GM19240 (cell line): Measurements from ENCODE around the gene PVALEF.

ENCODE experiments used
- DNase-seq: peaks from one replicate; pipeline ENCODE4 v3.0.0; 2011; ENCODE audit warnings: low spot score; ENCODE audit not compliant: insufficient read length

The PVALEF gene

DNA sequence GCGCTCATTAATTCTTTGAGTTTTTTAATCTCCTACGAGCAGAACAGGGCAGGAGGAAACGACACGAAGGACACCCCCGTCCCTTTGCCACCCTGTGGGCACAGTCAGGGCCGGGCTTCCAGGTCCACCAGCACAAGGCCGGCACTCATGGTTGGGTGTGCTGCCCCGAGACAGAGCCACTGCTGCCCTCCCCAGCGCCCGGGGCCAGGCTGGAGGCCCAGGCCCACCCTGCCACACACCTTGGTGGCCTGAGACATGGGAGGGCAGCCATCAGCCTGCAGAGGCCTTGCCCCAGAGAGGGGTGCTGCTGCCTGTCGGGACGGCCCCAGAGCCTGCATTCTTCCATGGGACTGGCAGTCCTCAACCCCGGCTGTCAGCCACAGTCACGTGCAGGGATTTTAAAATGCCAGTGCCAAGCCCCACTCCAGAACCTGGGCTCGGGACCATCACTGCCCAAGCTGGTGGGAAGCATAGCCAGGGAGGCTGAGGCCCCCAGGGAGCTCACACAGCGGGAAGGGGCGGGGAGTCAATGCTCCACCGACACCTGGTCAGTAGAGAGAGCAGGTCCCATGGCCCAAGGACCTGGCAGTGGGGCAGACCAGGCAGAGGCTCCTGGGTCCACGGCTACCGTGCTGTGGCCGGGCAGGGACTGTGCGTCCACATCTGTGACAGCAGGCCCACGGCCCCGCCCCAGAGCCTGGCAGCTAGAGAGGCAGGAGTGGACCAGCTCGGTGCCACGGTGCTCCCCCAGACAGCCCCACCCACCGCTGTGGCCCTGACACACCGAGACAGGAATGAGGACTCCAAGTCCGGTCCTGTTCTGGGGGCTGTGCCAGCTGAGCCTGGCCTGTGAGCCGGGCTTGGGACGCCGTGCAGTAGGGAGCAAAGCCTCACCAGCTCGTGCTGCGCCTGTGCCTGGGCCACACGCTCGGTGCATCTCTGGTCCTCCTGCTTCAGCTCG, 29.9 kb downstream of the PVALEF start:
- DNase-seq, result no peak

DNA sequence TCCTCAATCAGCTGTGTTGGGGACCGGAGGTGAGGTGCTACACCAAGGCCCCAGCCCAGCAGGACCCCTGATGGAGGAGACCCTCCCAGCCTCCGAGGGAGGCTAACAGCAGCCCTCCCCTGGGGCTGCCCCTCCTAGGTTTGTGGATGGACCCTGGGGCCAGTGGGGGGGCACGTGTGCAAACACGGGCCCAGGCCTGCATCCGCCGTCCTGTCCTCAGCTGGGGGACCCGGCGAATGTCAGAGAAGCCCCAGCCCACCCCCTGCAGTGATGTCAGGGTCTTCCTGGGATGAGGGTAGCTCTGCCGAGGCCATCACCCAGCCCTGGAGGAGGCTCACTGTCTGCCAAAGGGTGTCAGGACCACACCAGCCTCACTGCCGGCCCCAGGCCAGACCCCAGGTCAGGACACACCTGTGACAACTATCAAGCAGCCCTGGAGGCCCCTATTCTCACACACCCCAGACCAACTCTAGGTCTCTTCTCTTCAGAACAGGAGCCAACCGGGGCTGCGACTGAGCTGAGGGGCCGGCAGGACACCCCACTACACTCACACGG, 30.7 kb downstream of the PVALEF start:
- DNase-seq, result no peak

DNA sequence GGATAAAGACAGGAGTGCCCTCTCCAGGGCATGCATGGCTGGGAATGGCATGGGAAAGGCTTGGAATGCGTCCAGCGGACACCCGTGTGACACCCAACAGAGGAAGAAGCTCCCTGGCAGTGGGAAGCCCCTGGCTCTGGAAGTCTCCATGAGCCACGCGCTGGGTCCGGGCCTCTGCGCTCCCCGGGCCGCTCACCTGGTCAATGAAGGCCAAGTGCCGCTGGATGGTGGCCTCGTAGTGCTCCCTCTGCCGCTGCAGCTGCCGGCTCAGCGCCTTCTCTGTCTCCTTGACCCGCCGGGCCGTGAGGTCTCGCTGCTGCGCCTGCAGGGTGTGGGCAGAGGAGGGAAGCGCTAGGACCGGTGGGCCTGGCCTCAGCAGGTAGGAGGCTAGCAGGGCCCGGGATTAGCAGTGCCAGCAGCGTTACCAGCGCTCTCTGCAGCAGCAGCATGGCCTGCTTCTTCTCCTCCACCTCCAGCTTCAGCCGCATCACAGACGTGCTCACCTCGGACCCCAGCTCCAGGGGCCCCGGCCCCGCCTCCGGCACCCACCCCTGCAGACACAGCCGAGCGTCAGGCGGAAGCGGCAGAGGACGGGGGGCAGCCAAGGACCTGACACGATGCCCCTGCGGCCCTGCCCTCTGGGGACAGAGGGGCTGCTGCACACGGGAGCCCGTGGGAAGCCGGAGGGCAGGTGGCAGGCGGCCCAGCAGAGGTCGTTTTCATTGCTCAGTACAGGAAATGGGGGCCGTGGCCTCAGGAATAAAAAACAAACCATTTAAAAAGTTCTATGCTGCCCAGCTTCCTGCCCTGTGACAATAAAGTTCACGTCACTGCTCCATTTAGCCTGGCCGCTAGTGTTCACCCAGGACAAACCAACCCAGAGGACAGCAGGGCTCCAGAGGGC, 31.4 kb downstream of the PVALEF start:
- no peak for DNase-seq

DNA sequence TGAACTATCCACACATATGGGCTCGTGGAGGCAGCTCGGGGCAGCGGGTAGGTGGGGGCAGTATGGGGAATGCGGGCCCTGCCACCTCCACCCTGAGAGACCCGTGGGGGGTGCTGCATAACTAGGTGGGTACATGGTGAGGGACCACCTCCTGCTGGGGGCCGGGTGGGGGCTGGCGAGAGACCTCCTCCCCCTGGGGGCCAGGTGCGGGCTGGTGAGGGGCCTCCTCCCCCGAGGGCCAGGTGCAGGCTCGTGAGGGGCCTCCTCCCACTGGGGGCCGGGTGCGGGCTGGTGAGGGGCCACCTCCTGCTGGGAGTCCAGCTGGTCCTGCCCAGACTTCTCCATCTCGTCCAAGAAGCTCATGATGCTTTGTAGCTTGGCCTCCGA, 32.1 kb downstream of the PVALEF start:
- DNase-seq, result no peak

DNA sequence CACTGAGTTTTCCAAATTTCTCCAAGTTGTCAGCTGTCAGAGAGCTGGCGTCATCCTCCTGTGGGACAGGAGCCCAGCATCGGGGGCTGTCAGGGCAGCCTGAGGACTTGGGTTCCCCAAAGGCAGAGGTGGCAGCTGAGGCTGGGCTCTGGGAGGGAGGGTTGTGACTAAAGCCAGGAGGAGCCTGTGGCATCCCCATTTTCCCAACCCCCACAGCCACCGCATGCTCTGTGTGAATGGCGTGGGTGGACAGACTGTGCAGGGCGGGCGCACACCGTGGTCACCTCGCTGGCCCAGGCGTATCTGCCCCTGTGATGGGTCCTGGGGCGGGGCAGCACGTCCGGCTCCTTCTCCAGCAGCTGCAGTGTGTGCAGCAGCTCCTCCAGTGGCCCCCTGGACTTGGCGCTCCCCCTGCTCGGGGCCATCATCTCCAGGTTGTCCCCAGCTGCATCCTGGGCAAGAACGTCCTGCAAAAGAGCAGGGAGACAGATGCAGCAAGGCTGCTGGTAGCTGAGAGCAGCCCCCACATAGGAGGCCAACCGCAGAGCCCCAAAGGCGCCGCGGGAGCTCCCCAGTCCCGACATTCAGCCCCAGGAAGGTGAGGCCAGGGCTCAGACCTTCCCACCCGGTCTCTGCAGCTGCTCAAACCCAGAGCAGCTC, 32.7 kb downstream of the PVALEF start:
- no peak for DNase-seq

DNA sequence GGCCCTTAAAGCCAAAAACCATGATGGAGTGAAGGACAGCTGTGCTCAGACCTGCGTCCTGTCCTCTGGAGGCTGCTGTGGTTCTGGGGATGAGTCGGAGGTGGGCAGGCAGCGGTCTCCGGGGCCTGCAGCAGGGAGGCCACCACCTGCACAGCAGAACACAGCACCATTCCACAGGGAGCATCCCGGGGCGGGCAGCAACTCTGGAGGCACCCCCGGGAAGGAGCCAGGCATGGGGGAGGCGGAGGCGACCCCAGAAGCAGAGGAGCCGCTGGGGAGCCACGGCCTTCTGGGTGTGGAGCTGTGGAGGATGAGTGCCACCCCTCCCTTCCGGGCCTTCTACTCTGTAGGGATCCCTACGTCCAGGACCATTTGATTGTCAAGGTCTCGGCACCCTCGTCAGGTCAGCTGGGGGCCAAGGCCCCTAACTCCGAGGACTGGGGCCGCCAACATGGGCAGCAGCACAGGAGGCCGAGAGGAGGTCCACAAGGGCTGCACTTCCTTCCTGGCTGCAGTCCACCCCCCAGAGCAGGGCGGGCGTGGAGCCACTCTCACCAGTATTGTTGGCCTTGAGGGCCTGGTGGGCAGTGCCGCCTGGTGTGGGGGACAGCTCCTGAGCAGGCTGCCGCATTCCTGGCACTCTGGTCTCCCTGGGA, 33.6 kb downstream of the PVALEF start:
- no peak for DNase-seq

DNA sequence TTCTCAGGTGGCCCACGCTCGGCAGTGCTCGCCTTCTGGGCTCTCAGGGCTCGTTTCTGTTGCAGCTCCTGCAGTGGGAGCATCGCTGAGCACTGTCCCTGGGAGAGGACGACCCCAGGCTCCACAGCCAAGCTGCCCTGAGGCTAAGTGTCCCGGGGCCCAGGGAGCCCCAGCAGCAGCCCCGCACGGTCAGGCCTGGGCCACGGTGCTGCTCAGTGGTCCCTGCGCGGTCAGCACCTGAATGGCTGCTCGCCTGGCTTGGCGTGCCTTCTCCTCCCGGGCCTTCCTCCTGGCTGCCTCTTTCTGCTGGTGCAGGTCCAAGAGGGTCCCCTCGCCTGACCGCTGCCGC, 34.1 kb downstream of the PVALEF start:
- DNase-seq, result no peak

DNA sequence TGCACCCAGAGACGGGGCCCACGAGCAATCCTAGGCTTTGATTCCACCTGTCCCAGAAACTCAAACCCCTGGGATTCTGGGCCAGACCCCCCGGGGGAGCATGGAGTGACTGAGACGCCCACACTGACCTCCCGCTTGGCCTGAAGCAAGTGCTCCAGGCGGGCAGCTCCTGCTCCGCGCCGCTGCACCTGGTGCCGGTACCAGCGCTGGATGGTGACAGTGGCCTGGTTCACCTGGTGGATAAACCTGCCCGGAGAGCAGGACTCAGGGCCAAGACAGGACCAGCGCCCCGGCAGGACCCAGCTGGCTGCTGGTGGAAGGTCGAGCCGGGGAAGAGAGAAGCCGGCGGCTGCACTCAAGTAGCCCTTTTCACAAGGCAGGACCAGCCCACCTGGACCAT, 34.9 kb downstream of the PVALEF start:
- DNase-seq, result no peak

DNA sequence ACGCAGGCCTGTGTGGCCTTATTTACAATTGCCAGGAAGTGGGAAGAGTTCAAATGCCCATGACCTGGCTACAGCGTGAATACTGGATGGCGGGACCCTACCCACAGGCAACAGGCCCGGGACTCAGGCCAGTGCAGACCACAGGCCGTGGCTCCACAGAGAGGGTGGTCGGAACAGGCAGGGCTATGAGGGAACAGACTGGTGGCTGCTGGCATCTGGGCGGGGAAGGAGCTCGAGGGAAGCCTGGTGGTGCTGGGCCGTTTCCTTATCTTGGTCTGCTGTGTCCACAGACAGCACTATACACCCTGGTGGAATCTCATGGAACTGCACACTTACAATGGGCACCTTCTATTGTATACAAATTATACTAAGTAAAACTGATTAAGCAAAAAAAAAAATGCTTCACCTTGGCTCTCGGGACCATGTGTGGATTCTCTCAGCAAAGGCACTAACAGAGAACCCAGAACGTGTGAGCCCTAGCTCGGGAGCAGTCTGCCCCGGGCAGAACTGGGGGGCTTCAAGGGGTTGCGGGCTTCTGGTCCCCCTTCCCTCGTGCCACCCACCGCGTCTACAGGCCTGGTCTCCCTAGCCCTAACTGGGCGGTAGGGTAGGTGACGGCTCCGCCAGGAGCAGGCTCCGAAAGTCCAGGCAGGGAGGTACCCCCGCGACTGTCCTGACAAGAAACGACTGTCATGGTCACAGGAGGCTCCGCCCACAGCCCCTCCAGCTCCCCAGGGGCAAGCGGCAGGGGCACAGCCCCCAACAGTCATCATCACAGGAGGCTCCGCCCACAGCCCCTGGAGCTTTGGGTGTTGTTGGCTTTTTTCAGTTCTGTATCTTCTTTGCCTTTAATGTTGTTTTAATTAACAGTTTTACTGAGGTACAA, 35.6 kb downstream of the PVALEF start:
- DNase-seq, result peak; percentile 71

DNA sequence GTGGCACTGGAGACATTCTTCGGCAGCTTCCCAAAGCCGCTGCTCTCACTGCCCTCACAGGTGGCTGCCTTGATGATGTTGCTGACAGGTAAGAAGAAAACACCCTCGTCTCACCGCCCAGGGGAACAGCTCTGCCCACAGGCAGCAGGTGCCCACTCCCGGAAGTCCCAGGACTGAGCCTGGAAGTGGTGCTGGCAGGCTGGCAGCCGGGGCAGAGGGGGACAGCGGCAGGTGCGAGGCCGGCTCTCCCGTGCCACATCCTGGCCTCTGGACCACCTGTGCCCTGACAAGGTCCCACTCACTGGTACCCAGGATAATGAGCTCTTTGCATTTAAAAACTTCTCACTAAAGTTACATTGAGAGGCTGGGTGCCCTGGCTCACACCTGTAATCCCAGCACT, 37.0 kb downstream of the PVALEF start:
- DNase-seq, result no peak

DNA sequence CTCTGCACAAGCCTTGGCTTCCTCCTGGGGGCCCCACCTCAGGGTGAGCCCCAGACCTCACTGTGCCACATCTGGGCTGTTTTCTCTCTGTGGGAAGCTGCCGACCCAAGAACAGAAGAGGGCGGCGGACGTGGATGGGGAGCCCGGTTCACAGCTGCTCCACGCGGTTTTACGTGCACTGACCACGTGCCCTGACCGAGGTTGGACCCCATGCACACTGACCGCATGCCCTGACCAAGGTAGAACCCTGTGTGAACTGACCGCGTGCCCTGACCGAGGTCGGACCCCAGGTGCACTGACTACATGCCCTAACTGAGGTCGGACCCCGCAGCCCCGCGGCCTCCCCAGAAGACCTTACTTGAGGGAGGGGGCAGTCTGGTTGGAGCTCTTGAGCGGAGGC, 37.8 kb downstream of the PVALEF start:
- no peak for DNase-seq

DNA sequence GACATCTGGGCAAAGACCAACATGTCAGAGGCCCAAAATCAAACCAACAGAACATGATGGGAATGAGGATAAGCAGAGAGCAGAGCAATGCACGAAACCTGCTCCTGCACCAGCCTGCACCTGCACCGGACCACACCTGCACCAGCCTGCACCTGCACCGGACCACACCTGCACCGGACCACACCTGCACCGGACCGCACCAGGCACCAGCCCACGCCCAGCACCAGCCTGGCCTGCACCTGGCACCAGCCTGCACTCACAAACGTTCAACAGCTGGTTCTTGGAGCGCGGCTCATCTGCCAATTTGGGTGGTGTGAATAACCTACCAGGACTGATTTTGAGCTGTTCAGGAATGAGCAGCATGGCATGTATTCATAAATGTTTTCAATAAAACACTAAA, 39.3 kb downstream of the PVALEF start:
- DNase-seq, result no peak

DNA sequence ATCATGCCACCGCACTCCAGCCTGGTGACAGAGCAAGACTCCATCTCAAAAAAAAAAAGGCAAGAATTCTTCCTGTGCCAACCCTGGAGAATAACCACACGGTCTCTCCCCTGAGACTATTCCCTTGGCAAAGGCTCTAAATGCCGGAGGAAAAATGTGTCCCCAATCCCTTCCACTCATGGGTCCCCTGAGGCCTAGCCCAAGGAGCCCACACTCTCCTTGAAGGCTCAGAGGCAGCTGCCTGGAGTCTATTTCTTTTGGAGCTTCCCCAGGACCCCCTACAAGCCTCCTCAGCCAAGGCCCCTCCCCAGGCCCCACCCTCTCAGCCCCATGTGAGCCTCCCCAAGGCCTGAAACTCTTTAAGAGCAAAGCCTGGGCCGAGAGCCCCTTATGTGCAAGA, 40.9 kb downstream of the PVALEF start:
- no peak for DNase-seq

DNA sequence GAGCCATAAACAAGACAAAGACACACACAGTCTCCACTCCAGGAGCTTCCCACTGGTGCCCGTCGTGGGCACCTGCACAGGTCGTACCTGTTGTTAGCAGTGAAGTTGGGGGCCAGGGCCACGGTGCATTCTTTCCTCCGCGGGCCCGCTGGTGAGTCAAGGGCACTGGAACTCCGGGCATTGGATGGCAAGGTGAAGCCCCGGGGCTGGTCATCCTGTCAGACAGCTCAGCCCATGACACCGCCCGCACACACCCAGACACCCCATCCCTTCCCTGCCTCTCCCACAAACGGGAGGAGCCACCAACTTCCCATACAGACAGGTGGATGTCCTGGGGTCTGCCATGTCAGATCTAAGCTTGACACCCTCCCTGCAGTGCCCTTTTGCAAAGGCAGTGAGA, 41.4 kb downstream of the PVALEF start:
- DNase-seq, result no peak

DNA sequence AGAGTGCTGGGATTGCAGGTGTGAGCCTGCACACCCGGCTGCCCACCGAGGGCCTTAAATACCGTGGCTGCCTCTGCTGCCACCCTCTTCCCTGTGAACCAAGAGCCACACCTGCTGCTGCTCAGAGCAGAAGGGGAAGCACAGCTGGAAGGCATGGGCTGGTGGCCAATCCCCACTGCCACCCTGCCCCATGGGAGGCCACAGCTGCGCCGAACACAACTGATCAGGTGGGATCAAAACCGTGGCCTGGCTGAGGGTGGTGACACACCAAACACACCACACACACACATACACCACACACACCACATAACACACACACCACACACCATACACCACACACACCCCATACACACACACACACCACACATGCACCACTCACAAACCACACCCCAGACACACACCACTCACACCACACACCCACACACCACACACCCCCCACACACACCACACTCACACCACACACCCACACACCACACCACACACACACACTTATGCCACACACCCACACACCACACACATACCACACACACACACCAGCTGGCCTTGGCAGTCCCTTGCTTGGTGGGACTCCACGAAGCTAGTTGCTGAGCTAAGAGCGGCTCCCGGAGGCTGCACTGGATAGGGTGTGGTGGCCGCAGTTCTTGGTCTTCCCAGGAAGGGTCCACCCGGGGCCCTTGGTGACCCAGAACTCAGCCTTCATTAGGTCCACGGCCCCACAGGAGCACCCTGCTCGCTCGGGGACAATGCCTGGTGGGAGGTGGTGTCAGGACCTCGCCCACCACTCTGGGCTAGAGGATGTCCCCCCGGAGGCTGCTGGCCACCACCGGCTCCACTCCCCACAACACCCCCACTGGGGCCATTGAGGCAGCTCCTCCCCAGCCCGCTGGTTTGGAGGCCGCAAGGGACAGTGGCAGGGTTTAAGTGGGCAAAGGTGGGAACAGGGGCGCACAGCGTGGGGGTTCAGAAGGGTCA, 42.6 kb downstream of the PVALEF start:
- DNase-seq, result no peak

DNA sequence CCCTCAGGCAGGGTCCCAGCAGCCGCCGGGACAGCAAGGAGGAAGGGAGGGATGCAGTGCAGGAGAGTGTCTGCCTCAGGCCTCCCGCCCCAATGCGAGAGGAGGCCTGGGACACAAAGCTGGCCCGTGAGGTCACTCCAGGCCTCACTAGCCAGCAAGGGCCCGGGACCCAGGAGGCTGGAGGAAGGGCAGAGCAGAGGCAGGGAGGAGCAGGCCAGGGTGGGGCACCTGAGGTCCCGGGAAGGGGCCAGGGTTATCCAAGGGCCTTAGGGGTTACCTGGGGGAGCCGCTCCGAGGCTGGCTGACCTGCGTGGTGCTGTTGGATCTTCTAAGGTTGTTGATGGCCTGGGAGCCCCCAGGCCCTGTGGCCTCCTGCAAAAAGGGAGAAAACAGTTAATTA, 43.3 kb downstream of the PVALEF start:
- no peak for DNase-seq

DNA sequence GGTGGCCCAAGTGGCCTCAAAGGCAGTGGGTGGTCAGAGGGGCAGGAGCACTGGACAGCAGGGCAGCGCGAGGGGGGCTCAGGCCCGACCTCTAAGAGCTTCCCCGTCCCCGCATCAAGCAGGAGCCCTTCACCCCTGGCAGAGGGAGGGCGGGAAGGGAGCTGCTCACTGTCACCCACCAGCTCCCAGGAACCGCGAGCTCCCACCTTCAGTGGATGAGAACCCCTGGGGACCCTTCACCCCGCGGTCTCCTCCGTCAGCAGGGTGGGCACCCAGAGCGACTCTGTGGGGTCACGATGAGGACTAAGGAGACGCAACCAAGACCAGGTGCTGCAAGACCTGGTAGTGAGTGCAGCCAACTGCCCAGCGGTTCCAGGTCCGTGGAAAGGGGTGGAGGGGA, 43.8 kb downstream of the PVALEF start:
- no peak for DNase-seq

DNA sequence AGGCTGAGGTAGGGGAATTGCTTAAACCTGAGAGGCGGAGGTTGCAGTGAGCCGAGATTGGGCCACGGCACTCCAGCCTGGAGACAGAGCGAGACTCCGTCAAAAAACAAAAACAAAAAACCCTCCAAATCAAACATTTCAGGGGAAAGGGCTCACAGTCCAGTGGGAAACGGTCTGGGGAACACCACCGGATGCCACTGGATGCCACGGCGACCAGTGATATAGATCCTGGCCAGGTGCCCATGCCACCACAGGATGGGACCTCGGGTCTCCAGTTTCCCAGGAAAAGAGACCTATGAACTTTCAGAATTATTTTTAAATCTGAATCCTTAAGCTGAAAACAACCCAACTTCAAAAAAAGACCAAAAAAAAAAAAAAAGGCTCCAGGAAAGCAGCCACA, 45.2 kb downstream of the PVALEF start:
- DNase-seq, result no peak

DNA sequence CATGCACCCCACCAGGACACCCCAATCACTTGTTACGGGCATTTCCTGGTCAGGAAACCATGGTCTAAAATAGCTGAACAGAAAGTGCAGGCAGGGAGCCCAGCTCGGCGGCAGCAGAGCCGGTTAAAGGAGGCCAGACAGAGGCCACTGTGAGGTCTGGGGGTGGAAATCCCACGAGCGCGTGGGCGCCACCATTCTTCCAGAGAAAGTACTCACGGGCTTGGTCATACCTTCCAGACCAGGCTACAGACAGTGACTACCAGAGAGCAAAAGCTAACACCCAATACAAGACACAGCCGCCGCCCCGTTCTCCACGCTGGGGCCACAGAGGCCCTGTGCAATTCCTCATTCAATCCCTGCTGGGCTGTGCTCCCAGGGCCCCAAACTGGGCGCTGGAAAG, 45.6 kb downstream of the PVALEF start:
- DNase-seq, result no peak
